ENCODE measurements around the gene TRAF2.
"Not testable (repeated sequence)": the region's sequence is repeated elsewhere in the genome, so short reads cannot be mapped to it uniquely, and the experiment has no call there.

The TRAF2 gene

GRCh38 chr9:136857581-136858412 lies 28.5 kb upstream of the TRAF2 start:
- no peak for DNase-seq (ENCODE audit: low read depth)

- DNase-seq (ENCODE audit: low read depth): no peak
These were observed 27.9 kb upstream of the TRAF2 start for GRCh38 chr9:136858452-136858843.

GRCh38 chr9:136858844-136859757 lies 27.2 kb upstream of the TRAF2 start:
- no peak for DNase-seq (ENCODE audit: low read depth)

GRCh38 chr9:136860529-136860928 lies 25.8 kb upstream of the TRAF2 start:
- no peak for DNase-seq (ENCODE audit: low read depth)

GRCh38 chr9:136860933-136861873 lies 25.1 kb upstream of the TRAF2 start:
- DNase-seq (ENCODE audit: low read depth): no peak

GRCh38 chr9:136861874-136862457 lies 24.4 kb upstream of the TRAF2 start:
- no peak for DNase-seq (ENCODE audit: low read depth)

GRCh38 chr9:136862849-136863622 lies 23.3 kb upstream of the TRAF2 start:
- DNase-seq (ENCODE audit: low read depth): no peak

- no peak for DNase-seq (ENCODE audit: low read depth)
These were observed 22.6 kb upstream of the TRAF2 start for GRCh38 chr9:136863623-136864273.

GRCh38 chr9:136865041-136865767 lies 21.1 kb upstream of the TRAF2 start:
- no peak for DNase-seq (ENCODE audit: low read depth)

- DNase-seq (ENCODE audit: low read depth): no peak
These were observed 20.6 kb upstream of the TRAF2 start for GRCh38 chr9:136865768-136866103.

- not testable (repeated sequence) for DNase-seq (ENCODE audit: low read depth)
These were observed 19.4 kb upstream of the TRAF2 start for GRCh38 chr9:136866898-136867421.

- DNase-seq (ENCODE audit: low read depth): no peak
These were observed 18.8 kb upstream of the TRAF2 start for GRCh38 chr9:136867480-136867879.

- DNase-seq (ENCODE audit: low read depth): no peak
These were observed 18.4 kb upstream of the TRAF2 start for GRCh38 chr9:136867917-136868316.

GRCh38 chr9:136868644-136869043 lies 17.7 kb upstream of the TRAF2 start:
- no peak for DNase-seq (ENCODE audit: low read depth)

- not testable (repeated sequence) for DNase-seq (ENCODE audit: low read depth)
These were observed 16.7 kb upstream of the TRAF2 start for GRCh38 chr9:136869611-136870010.

GRCh38 chr9:136875155-136875554 lies 11.2 kb upstream of the TRAF2 start:
- DNase-seq (ENCODE audit: low read depth): no peak

GRCh38 chr9:136876476-136876875 lies 9.8 kb upstream of the TRAF2 start:
- DNase-seq (ENCODE audit: low read depth): no peak

GRCh38 chr9:136880651-136881050 lies 5.7 kb upstream of the TRAF2 start:
- no peak for DNase-seq (ENCODE audit: low read depth)

- DNase-seq (ENCODE audit: low read depth): no peak
These were observed 4.6 kb upstream of the TRAF2 start for GRCh38 chr9:136881691-136882108.
